ENCODE results near the gene SPOUT1.
"Not testable (repeated sequence)": the region's sequence is repeated elsewhere in the genome, so short reads cannot be mapped to it uniquely, and the experiment has no call there.

SPOUT1 gene, protein sequence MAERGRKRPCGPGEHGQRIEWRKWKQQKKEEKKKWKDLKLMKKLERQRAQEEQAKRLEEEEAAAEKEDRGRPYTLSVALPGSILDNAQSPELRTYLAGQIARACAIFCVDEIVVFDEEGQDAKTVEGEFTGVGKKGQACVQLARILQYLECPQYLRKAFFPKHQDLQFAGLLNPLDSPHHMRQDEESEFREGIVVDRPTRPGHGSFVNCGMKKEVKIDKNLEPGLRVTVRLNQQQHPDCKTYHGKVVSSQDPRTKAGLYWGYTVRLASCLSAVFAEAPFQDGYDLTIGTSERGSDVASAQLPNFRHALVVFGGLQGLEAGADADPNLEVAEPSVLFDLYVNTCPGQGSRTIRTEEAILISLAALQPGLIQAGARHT
- total RNA-seq, result 0 to 1.6 (median 0.51) reads per million in 4 experiments

DNA sequence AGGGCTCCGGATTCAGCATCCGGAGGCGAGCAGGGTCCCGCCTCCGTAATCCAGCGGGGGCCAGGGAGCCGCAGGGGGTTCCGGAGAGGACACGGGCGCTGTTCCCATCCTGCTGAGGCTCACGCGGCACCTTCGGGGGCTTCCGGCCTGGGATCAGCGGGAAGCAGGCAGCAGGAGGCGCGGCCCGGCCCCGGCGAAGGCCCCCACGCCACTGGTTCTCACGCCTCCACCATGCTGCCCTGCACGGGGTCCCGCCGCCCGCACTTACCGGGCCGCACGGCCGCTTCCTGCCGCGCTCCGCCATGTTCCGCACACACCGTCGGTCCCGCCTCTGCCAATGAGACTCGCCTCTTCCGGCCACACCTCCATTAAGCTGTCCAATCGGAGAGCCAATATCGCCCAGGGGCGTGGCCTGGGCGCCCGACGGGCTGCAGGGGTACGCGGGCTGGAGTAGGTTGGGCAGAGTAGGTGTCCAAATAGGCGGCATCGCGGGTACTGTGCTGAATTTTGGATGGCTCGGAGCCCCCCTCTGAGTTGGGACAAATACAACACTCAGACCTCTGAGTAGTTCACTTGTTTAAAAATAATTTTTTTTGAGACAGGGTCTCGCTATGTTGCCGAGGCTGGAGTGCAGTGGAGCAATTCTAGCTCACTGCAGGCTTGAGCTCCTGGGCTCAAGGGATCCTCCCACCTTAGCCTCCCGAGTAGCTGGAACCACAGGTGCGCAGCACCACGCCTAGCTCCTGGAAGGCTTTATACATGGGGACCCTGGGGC is at the start of gene SPOUT1:
Gene SPOUT1, minus strand, starts transcription at position 318 of the 775 bp plus-strand sequence. Its CDS starts 14 bp downstream, at position 304.
- DNase-seq, result peak; percentile 90

DNA sequence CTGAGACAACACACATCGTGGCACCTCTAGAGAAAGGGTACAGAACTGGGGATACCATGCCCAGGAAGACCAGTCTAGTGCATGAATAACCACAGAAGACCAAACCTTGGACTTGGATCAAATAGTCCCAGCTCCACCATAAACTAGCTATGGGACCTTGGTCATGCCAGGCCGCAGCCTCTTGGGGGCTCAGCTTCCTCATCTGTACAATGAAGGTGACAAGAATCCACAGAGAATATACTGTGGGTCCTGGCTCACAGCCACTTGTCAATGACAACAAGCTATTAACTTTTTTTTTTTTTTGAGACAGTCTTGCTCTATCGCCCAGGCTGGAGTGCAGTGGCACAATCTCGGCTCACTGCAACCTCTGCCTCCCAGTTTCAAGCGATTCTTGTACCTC is 48.3 kb upstream of the SPOUT1 start:
- no peak for DNase-seq

DNA sequence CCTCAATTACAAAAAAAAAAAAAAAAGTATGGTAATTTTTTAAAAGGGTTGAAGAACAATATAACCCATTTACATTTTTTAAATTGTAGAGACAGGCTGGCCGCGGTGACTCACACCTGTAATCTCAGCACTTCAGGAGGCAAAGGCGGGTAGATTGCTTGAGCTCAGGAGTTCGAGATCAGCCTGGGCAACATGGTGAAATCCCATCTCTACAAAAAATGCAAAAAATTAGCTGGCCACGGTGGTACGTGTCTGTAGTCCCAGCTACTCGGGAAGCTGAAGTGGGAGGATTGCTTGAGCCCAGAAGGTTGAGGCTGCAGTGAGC is 41.3 kb upstream of the SPOUT1 start:
- not testable (repeated sequence) for DNase-seq

DNA sequence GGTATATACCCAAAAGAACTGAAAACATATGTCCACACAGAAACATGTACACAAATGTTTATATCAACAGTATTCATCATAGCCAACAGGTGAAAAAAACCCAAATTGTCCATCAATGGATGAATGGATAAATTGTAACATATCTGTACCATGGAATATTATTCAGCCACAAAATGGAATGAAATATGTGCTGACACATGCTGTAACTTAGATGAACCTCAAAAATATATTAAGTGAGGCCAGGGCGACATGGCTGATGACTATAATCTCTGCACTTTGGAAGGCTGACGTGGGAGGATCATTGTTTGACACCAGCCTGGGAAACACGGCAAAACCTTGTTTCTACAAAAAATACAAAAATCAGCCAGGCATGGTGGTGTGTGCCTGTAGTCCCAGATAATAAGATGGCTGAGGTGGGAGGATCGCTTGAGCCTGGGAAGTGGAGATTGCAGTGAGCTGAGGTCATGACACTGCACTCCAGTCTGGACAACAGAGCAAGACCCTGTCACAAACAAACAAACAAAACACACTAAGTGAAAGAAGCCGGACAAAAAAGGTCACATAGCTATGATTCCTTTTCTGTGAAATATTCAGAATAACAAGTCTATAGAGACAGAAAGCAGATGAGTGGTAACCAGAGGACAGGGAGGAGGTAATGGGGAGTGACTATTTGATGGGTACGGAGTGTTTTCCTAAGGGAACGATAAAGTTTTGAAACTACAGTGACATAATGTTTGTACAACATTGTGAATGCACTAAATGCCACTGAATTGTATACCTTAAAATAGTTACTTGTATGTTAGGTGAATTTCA is 40.7 kb upstream of the SPOUT1 start:
- DNase-seq, result no peak

DNA sequence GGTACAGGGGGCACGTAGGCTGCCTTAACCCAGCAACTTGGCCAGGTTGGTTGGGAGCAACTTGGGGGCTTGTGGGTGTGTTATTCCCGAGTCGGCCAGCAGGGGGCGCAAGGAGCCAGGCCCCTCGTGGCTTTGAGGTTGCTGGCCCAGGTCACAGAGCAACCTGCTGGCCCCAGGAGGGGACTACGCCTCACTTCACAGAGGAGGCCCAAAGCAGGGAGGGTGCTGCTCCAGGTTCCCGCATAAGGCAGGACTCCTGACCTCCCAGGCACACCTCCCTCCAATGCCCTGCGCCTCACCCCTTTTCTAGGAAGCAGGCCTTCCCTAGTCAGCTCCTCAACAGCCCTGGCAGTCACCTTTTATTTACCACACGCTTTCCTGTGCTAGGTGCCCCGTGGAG is 34.1 kb upstream of the SPOUT1 start:
- peak; percentile 76 for DNase-seq

DNA sequence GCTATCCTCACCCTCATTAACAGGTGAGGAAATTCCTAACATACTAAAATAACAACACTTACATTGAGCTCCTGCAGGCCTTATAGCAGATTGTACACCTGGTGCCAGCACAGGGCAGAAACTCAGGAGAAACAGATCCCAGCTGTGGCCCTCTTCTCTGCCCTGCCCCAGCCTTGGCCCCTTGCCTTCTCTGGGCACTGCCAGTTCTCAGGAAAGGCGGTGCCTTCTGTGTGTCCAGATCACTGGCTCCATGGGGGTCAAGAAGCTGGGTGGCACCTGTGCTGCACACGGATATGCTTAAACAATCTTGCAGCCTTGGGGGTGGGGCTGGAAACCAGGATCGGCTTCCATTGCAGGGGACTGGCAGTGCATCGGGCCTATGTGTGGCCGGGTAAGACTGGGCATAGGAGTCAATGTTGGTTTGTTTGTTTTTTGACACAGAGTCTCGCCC is 32.8 kb upstream of the SPOUT1 start:
- DNase-seq, result no peak

DNA sequence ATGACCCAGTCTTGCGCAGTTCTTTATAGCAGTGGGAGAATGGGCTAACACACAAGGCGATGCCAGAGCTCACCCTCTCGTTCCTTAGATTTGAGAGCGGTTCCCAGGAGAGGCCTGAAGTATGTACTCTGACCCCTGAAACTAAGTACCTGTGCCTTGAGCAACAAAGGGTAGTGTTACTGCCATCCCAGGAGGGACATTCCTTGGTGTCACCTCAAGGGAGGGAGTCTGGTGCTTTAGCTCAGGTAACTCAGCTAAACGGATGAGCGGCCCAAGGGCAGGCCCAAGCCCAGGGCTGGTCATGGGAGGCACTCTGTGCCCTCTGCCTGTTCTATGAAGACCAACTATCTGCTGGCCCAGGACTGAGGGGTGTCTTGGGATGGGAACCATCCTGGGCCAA is 31.9 kb upstream of the SPOUT1 start:
- DNase-seq, result no peak

DNA sequence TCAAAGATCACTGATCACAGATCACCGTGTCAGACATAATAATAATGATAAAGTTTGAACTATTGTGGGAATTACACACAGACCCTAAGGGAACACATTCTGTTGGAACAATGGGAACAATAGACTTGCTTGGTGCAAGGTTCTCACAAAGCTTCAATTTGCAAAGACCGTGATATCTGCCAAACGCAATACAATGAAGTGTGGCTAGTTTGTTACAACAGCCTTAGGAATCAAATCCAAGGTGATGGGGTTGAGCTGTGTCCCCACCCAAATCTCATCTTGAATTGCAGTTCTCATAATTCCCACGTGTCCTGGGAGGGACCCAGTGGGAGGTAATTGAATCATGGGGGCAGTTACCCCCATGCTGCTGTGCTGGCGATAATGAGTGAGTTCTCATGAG is 31.3 kb upstream of the SPOUT1 start:
- no peak for DNase-seq

DNA sequence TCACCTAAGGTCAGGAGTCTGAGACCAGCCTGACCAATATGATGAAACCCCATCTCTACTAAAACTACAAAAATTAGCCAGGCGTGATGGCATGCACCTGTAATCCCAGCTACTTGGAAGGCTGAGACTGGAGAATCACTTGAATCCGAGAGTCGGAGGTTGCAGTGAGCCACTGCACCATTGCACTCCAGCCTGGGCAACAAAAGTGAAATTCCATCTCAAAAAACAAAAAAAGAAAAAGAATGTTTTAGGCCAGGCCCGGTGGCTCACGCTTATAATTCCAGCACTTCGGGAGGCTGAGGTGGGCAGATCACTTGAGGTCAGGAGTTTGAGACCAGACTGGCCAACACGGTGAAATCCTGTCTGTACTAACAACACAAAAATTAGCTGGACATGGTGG is 28.9 kb upstream of the SPOUT1 start:
- DNase-seq, result not testable (repeated sequence)

DNA sequence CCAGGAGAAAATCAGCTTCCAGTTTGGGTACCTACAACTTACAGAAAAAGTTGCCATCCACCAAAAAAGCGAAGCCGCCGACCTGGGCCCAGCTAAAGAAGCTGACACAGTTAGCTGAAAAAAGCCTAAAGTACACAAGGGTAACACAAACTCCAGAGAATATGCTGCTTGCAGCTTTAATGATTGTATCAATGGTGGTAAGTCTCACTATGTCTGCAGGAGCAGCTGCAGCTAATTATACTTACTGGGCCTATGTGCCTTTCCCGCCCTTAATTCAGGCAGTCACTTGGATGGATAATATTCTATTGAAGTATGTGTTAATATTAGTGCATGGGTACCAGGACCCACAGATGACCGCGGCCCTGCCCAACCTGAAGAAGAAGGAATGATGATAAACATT is 24.9 kb upstream of the SPOUT1 start:
- not testable (repeated sequence) for DNase-seq

DNA sequence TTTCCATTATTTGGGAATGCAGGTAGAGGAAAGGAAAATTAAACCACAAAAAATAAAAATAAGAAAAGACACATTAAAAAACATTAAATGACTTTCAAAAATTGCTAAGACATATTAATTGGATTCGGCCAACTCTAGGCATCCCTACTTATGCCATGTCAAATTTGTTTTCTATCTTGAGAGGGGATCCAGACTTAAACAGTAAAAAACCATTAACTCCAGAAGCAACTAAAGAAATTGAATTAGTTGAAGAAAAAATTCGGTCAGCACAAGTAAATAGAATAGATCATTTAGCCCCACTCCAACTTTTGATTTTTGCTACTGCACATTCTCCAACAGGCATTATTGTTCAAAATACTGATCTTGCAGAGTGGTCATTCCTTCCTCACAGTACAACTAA is 23.1 kb upstream of the SPOUT1 start:
- DNase-seq, result not testable (repeated sequence)

DNA sequence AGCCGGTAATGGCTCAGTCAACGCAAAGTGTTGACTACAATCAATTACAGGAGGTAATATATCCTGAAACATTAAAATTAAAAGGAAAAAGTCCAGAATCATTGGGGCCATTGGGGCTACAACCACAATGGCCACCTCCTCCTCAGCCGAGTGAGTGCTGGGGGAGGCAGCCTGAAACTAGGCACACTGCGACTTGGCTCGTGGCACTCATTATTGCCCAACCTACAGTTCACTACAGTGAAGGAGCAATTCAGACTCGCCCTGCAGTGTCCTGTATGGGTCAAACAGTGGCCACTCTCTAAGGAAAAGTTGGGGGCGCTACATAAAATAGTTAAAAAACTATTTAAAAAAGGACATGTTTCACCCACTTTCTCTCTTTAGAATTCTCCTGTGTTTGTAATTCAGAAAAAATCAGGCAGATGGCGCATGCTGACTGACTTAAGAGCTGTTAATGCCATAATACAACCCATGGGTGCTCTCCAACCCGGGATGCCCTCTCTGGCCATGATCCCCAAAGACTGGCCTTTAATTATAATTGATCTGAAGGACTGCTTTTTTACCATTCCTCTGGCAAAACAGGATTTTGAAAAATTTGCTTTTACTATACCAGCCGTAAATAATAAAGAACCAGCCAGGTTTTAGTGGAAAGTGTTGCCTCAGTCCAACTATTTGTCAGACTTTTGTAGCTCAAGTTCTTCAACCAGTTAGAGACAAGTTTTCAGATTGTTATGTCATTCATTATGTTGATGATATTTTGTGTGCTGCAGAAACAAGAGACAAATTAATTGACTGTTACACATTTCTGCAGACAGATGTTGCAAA is 22.4 kb upstream of the SPOUT1 start:
- DNase-seq, result not testable (repeated sequence)

DNA sequence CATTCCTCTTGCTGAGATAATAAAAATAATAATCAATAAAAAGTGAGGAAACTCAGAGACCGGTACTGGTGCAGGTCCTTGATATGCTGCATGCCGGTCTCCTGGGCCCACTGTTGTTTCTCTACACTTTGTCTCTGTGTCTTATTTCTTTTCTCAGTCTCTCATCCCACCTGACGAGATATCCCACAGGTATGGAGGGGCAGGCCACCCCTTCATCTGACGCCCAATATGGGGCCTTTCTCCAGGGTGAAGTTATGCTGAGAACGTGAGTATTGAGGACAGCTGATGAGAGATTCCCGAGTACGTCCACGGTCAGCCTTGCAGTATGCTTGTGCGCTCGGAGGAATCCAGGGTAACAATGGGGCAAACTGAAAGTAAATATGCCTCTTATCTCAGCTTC is 21.4 kb upstream of the SPOUT1 start:
- DNase-seq, result not testable (repeated sequence)

DNA sequence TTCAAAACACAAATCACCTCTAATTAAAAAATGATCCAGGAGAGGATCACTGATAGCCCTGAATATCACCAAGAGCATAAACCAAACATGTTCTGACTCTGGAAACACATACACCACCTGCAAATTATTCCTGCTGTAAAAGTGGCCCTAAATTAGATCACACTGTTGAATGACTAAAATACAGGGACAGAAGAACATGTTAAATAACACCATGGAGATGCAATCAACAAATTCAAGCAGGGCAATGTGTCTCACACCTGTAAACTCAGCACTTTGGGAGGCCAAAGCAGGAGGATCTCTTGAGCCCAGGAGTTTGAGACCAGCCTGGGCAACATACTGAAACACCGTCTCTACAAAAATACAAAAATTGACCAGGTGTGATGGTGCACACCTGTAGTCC is 18.2 kb upstream of the SPOUT1 start:
- no peak for DNase-seq

DNA sequence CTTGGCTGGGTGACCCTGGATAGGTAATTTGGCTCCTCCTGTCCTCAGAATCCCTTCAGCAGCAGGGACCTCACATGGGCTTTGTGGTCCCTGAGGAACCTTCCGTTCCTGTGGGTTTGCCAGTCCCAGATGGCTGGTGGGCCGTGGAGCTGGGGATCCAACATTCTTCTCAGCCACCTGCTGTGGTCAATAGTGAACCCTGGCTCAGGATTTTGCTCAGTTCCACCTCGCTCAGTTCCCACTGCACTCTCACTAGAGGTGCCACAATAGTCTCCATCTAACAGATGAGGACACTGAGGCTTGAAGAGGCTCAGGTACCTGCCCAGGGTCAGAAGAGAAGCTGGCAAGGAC is 17.1 kb upstream of the SPOUT1 start:
- DNase-seq, result no peak

DNA sequence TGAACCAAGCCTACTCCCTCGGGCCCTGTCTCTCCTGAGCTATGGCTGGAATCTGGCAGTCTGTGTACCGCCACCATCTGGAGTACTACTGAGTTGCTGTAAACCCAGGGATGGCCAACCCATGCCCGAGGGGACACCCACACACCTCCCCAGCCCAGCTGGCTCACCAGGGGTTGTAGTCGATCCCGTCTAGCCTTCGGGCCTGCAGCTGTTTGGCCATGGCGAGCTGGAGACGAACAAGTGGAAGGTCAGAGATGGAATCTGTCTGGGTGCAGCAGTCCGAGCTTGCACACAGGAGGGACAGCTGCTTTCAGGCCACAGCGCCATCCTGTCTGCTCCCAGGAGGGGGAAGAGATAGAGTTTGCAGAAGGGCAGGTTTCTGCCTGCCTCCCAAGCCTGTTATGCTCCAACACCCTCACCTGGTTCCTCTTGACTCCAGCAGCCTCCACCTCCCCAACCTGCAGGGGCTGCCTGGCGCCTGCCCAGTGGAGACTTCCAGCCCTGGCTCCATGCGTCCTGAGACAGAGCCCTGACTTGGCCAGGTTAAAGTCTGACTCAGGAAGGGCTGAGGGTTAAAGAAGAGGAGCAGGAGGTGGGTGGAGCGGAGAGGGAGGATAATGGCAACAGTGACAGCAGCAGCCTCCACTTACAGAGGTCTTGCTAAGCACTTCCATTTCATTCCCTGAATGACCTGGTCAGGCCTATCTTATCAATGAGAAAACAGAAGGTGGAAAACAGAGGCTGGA is 15.8 kb upstream of the SPOUT1 start:
- DNase-seq, result no peak

DNA sequence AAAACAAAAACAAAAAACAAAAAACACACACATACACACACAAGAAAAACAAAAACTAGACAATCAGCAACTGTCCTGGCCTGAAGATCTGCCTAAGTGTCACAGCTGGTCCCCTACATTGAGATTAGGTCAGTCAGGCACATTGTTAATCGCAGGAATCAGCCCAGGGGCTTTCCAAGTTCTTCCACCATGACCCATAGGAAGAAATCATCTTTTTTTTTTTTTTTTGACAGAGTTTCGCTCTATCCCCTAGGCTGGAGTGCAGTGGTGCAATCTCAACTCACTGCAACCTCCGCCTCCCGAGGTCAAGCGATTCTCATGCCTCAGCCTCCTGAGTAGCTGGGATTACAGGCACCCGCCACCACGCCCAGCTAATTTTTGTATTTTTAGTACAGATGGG is 13.6 kb upstream of the SPOUT1 start:
- not testable (repeated sequence) for DNase-seq

DNA sequence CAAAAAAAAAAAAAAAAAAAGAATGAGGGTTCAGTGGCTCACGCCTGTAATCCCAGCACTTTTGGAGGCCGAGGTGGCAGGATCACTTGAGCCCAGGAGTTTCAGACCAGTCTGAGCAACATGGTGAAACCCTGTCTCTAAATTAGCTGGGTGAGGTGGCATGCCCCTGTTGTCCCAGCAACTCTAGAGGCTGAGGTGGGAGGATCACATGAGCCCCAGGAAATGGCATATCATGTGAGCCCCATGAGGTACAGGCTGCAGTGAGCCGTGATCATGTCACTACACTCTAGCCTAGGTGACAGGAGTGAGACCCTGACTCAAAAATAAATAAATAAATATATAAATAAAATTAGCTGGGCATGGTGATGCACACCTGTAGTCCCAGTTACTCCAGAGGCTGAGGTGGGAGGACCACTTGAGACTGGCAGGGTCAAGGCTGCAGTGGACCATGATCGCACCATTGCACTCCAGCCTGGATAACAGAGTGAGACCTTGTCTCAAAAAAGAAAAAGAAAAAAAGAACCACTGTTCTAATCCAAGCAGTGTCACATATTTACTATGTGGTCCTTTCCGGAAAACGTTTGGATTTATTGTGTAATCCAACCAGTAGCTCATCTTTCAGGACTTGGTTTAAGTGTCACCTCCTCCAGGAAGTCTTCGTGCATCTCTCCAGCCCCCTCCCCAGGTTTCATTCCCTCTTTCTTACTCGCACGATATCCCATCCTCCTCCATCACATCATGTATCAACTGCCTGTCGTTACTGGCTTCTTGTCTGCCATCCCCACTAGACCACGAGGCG is 12.3 kb upstream of the SPOUT1 start:
- no peak for DNase-seq

DNA sequence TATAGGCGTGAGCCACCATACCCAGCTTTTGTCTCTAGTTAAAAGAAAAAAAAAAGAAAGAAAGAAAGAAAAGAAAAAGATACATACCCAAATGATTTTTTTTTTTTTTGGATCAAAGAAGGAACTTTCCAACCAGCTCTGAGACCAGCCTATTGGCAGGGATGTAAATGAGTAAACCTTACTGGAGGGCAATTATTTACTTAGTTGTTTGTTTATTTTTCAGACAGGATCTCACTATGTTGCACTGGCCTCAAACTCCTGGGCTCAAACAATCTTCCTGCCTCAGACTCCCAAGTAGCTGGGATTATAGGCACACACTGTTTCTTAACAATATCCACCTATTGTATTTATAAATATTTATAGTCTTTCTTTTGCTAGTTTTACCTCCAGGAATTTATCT is 10.9 kb upstream of the SPOUT1 start:
- DNase-seq, result no peak

DNA sequence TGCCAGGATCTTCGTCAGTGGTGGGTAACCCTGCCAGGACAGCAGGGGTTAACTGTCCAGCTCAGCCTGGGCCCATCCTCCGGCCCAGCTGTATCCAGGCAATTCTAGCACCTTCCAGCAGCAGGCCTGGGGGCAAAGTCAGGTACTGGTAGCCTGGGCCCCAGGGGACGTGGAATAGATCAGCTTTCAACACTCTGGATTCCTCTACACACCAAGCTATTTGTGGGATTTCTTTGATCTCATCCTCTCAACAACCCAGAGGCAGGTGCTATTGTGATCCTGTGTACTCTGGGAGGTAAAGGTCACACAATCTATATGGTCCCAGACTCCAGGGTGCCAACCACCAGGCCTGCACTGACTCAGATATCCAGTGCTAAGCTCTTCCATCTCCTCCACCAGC is 8.7 kb upstream of the SPOUT1 start:
- DNase-seq, result no peak
